Limb (tissue), 2 donors: ENCODE results near the gene PLEKHA1.

Source experiments
- DNase-seq, 2 donors: peaks; one replicate each; pipeline ENCODE4 v3.0.0-alpha.2; 2016; ENCODE audit errors: extremely low spot score in 2 of 2

The PLEKHA1 gene

DNA sequence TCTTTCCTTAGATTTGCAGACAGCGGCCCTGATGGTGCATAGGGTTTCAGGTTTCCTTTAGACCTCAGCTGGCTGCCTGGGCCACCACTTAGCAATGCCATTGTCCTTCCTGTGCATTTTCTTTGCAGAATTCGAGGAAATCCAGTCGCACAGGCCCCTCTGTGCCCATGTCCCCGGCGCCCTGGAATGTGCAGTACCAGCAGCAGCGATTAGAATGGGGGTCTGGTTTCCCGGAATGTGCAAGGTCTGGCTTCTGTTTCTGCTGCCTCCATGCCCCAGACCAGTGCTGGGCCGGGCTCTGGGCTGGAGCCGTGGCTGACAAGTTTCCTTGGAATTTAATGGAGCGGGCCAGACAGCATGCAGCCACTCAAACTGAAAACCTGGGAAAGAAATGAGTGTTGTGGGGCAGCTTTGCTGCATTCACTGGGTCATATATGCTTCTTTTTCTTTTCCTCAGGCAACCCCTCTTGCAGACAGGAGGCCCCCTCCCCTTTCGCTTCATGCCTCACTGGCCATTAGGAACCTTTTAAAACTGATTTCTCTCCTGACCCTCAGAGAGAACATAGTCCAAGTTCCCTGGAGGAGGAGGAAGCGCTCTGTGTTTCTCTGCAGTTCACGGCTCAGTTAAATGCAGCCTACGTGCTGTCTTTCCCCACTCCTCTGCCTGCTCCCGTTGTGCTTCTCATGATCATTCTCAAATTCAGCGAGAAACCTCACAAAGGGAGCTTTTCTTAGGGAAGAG is 101.3 kb downstream of the PLEKHA1 start:
- DNase-seq: no peak

DNA sequence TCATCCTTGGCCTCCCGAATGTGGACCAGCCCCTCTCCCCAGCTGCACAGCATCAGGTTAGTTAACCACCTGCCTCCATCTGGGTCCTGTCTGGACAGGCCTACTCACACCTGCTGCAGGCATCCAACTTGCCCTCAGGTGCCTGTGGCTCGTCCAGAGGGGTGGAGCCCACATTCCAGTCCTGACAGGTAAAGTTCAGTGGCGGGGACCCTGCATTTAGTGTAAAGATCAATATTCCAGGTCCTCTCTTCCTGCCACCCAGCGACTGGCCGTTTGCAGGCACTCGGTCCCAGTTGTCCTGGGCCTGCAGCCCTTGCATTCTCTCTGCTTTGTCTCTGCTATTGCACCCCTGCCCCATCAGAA is 101.8 kb downstream of the PLEKHA1 start:
- no peak for DNase-seq

DNA sequence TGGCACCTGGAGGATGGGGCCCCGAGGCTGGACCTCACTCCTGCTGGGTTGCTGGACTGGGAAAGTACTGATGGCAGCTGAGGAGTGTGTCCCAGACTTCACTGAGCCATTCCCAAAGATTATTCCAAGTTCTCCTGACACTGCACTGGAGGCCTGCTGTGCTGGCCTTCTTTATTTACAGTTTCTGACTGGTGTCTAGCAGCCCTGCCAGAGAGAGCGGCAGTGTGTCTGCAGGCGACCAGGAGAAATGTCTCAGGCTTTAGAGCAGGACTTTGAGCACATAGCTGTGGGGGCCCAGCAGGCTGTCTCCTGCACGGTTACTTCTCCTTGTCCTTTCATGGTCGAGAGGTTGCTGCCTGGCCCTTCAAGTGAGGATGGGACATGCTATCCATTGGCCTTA is 102.9 kb downstream of the PLEKHA1 start:
- no peak for DNase-seq

DNA sequence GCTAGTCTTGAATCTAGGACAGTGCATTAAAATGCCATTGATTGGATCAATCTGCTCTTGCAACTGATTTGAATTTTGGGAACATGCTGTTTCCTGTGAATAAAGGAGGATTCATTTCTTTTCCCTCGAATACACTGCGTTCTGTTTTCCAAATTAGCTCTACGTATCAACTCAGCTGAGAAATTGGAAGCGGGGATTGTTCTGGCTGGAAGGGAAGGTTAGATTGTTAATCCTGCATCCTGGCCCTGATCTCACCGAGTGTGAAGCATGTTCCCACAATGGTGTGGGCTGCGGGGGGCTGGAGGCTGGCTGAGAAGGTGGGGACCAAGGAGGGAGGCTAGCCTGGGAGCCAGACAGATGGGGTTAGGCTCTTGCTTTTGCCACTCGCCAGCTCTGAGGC is 104.5 kb downstream of the PLEKHA1 start:
- DNase-seq: no peak

DNA sequence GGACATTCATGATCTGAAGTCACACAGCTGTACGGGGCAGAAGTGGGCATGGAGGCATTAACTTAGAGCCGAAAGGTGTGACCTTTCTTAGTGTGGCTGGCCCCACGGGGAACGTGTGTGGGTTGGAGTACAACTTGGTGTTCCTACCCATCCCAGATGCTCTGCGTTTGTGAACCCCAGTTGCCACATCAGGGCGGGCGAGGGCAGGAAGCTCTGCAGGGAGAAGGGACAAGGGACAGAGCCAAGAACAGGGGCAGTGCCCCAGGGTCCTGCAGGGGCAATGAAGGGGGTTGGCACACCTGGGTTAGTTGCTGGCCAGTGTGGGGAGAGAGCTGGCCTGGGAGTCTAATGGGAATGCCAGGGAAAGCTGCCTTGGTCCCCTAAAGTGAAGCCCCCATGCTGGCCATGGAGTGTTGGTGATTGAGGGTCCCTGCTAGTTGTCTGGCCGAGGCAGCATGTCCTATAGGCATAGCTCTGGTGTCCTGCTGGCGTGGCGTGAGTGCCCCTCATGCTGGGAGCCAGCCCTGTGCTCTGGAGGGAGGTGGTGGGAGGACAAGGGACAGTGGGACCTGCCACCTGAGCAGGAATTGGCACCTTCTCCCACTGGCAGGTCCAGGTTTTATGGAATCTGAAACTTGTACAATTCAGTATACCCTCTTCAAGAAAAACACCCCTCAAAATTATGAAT is 105.8 kb downstream of the PLEKHA1 start:
- DNase-seq: no peak

DNA sequence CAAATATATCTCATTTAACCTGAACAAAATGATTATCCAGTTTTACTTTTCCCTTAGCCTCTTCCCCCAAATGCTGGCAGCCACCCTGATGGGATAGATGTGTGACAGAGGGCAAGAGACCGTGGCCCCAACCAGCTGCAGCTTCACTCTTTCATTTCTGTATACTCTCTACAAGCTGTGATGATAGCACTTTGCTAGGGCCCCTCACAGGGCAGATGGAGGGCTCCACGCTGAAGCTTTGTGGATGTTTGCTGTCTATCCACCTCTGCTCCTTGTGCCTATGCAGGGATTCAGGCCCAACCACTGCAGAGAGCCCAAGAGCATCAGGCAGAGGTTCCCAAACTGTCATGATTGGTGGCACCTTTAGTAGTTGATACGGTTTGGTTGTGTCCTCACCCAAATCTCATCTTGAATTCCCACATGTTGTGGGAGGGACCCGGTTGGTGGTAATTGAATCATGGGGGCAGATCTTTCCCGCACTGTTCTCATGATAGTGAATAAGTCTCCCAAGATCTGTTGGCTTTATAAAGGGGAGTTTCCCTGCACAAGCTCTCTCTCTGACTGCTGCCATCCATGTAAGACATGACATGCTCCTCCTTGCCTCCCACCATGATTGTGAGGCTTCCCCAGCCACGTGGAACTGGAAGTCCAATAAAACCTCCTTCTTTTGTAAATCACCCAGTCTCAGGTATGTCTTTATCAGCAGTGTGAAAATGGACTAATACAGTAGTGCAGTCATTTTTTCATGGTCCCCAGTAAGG is 107.0 kb downstream of the PLEKHA1 start:
- no peak for DNase-seq
